Stimulated activated CD8-positive, alpha-beta memory T cell treated with anti-CD3 and anti-CD28 coated beads, Interleukin-4, amount 100 ng/mL, for 48 hours (primary cell): ENCODE results near the gene CEACAM19.
"Not testable (repeated sequence)": the region's sequence is repeated elsewhere in the genome, so short reads cannot be mapped to it uniquely, and the experiment has no call there.

Source experiments
- DNase-seq: peaks from one replicate; pipeline ENCODE4 v3.0.0-alpha.2; 2020

Gene CEACAM19

DNA sequence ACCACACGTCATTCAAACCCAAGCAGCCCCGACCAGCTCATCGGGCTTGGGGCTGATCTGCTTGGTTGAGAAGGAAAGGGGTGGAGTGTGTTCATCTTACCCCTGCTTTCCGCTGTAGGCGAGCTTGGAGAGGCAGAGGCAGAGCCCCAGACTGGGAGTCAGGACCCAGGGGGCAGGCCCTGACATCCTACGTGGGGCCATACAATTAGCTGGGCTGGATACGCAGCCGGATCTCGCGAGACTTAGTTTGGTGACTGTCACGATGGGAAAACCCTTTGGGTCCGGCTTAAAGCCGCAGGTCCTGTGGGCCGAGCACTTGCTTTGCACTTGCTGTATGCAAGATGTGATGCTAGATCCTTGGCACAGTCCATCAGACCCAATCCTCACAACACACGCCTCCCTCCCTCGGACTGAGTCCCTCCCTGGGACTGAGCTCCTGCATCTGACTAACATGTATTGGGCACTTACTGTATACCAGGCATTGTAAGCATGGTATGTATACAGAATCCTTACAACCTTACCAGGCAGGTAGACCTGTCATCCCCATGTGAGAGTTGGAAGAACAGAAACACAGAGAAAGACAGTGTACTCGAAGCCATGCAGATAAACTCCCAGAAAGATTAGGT lies 31.4 kb downstream of the CEACAM19 start:
- no peak for DNase-seq

DNA sequence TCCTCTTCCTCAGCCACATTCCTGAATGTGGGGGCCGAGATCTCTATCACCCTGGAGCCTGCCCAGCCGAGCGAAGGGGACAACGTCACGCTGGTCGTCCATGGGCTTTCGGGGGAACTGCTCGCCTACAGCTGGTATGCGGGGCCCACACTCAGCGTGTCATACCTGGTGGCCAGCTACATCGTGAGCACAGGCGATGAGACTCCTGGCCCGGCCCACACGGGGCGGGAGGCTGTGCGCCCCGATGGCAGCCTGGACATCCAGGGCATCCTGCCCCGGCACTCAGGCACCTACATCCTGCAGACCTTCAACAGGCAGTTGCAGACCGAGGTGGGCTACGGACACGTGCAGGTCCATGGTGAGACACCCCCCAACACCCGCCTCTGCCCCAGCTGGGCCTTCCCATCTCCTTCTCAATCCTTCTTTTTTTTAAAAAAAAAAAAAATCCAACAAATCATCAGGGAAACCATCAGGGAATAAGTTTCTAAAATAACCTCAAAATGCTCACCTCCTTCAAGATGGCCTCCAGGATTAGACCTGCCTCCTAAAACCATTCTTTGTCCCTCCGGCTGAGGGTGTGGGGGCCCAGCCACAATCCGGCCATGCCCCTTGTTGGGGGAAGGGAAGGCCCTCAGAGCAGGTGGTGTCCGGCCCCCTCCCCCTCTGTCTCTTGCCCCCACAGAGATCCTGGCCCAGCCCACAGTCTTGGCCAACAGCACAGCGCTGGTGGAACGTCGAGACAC lies 32.2 kb downstream of the CEACAM19 start:
- no peak for DNase-seq

GRCh38 chr19:44704982-44705381 lies 33.7 kb downstream of the CEACAM19 start:
- DNase-seq: no peak

- DNase-seq: no peak
These were observed 34.3 kb downstream of the CEACAM19 start for GRCh38 chr19:44705502-44706010.

GRCh38 chr19:44706506-44707236 lies 35.4 kb downstream of the CEACAM19 start:
- DNase-seq: no peak

GRCh38 chr19:44707794-44708193 lies 36.5 kb downstream of the CEACAM19 start:
- DNase-seq: no peak

- no peak for DNase-seq
These were observed 37.7 kb downstream of the CEACAM19 start for GRCh38 chr19:44708940-44709339.

DNA sequence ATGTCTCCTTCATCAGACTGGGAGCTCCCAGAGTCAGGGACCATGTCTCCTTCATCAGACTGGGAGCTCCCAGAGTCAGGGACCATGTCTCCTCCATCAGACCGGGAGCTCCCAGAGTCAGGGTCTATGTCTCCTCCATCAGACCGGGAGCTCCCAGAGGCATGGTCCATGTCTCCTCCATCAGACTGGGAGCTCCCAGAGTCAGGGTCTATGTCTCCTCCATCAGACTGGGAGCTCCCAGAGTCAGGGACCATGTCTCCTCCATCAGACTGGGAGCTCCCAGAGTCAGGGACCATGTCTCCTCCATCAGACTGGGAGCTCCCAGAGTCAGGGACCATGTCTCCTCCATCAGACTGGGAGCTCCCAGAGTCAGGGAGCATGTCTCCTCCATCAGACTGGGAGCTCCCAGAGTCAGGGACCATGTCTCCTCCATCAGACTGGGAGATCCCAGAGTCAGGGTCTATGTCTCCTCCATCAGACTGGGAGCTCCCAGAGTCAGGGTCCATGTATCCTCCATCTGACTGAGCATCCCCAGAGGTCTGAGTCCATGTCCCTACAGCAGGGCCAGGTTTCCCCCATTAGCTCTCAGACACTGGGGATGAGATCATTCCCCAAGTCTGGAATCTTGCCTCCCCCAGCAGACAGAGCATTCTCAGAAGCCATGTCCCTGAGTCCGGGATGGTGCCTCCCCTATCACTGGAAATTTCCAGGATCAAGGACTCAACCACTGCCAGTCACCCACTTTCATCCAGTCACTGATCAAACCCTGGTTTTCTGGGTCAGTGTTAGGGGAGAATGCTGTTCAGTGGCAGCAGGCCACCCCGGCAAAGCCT lies 38.4 kb downstream of the CEACAM19 start:
- not testable (repeated sequence) for DNase-seq

- no peak for DNase-seq
These were observed 39.2 kb downstream of the CEACAM19 start for GRCh38 chr19:44710483-44710882.

DNA sequence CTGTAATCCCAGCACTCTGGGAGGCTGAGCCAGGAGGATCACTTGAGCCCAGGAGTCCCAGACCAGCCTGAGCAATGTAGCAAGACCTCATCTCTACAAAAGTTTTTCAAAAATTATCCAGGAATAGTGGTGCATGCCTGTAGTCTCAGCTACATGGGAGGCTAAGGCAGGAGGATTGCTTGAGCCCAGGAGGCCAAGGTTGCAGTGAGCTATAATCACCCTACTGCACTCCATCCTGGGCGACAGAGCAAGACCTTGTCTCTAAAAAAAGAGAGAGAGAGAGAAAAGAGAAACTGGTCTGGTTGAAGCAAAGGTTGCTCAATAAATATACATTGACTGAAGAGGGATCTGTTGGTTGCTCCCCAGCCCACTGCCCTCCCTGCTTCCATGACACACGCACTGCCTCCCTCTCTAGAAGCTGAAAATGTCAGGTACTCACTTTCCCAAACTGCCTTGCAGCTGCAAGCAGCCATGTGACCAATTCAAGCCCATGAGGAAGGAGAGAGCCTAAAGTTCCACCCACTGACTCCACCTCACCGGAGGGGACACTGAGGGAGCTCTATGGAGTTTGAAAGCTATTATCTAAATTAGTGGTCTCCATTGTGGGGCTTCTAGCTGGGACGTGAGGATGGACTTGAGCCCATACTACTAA lies 41.7 kb downstream of the CEACAM19 start:
- no peak for DNase-seq

- no peak for DNase-seq
These were observed 43.4 kb downstream of the CEACAM19 start for GRCh38 chr19:44714597-44715169.

- DNase-seq: no peak
These were observed 46.3 kb downstream of the CEACAM19 start for GRCh38 chr19:44717603-44718002.

DNA sequence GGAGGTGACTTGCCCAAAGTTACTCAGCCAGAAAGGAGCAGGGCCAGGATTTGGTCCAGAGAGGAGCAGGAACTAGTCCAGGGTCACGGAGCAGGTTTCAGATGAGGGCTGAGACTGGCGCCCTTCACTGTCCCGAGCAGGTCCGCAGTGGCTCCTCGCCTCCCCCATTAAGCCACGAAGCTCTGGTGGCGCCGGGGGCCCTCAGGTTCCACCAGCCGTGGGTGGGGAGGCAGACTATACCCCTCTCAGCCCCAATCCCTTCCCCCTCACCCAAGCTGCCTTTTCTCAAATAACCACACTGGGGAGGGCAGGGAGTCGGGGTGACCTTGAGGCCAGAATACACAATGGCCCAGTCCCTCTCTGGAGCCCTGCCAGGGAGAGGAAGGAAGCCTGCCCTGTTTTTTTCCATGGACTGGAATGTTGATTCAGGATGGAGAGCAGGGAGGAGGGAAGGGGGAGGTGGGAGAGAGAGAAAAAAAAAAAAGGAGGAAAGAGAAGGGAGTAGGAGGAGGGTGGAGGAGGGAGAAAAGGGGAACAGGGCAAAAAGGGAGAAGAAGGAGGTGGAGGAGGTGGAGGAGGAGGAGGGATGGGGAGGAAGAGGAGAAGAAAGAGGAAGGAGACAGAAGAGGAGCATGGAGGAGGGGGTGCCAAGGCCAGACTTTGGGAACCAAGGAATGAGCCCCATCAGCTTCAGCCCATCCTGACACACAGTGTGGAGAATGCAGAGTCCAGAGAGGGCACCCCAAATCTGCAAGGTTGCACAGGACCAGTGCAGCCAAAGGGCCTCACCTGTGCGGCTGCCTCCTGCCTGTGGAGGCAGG lies 47.4 kb downstream of the CEACAM19 start:
- DNase-seq: no peak

GRCh38 chr19:44719262-44719701 lies 48.0 kb downstream of the CEACAM19 start:
- DNase-seq: no peak

DNA sequence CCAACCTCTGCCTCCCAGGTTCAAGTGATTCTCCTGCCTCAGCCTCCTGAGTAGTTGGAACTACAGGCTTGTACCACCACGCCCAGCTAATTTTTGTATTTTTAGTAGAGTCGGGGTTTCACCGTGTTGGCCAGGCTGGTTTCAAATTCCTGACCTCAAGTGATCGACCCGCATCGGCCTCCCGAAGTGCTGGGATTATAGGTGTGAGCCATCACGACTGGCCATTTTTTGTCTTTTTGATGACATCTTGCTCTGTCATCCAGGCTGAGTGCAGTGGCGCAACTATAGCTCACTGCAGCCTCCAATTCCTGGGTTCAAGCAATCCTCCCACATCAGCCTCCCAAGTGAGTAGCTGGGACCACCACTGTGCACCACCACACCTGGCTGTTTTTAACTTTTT lies 49.1 kb downstream of the CEACAM19 start:
- not testable (repeated sequence) for DNase-seq

DNA sequence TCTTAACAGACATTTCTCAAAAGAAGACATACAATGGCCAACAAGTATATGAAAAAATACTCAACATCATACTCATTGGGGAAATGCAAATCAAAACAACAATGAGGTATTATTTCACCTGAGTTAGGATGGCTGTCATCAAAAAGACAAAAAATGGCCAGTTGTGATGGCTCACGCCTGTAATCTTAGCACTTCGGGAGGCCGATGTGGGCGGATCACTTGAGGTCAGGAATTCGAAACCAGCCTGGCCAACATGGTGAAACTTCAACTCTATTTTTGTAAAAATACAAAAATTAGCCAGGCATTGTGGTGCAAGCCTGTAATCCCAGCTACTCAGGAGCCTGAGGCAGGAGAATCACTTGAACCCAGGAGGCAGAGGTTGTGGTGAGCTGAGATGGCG lies 49.7 kb downstream of the CEACAM19 start:
- DNase-seq: no peak

DNA sequence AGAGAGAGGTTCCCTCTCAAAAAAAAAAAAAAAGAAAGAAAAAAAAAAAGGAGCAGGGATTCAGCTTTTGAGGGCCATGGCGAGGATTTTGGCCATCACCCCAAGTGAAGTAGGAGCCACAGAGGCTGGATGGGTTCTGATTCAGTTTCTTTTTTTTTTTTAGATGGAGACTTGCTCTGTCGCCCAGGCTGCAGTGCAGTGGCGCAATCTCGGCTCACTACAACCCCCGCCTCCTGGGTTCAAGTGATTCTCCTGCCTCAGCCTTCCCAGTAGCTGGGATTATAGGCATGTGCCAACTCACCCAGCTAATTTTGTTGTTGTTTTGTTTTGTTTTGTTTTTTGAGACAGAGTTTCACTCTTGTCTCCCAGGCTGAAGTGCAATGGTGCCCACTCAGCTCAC lies 50.1 kb downstream of the CEACAM19 start:
- DNase-seq: not testable (repeated sequence)

GRCh38 chr19:44722131-44723121 lies 51.1 kb downstream of the CEACAM19 start:
- DNase-seq: no peak

DNA sequence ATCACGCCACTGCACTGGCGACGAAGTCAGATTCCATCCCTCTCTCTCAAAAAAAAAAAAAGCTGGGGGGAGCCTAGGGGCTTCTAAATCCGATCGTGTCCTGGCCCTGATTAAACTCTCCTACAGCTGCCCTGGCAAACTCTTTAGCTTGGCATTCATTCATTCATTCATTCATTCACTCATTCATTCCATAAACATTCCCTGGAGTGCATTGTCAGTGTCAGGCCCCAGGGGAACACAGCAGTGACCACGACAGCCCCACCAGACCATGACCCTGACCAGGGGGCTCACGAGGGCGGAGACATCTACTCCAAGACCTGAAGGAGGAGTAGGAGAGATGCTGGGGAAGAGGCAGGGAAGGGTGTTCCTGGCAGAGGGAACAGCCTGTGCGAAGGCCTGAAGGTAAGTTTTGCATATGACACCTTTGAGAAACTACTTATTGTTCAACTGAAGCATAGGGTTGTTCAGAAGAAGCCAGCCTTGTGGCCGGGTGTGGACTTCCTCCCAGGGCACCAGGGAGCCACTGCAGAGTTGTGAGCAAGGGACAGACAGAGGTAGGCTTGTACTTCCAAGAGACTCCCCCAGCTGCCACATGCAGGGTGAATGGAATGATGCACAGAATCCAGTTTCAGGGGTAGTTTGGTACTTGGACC lies 52.1 kb downstream of the CEACAM19 start:
- no peak for DNase-seq
